GM06990 (cell line): ENCODE results near the gene NPBWR2.

Experiments
- DNase-seq: peaks from one replicate; pipeline ENCODE4 v3.0.0-alpha.2; 2011; ENCODE audit not compliant: insufficient read length; ENCODE audit errors: extremely low read depth
- H3K27me3 ChIP-seq: replicated peaks from 2 replicates; pipeline ENCODE4 v1.6.0; 2011; ENCODE audit warnings: low read length; ENCODE audit not compliant: control insufficient read depth, insufficient read depth
- H3K36me3 ChIP-seq: 2 replicates; pipeline ENCODE4 v1.5.1; 2011; ENCODE audit warnings: low read length; ENCODE audit not compliant: control insufficient read depth, insufficient read depth
- H3K4me3 ChIP-seq: replicated peaks from 2 replicates; pipeline ENCODE4 v1.5.1; 2011; ENCODE audit warnings: low read depth, mild to moderate bottlenecking, control low read depth, low read length
- CTCF ChIP-seq: IDR thresholded peaks from 2 replicates; pipeline ENCODE4 v1.5.1; 2011; ENCODE audit warnings: low read length, control low read depth, mild to moderate bottlenecking, inconsistent platforms; ENCODE audit not compliant: insufficient read depth, poor library complexity, severe bottlenecking

NPBWR2 gene

GRCh38 chr20:64067733-64068307, 39.5 kb downstream of the NPBWR2 start:
- Histone ChIP-seq H3K36me3 (peaks cover 6% of the 10 kb centered on the region), H3K4me3 (no peak overlapping the region), H3K27me3 (no peaks in the 10 kb centered on the region)
- TF ChIP-seq CTCF, result no peak
- DNase-seq, result no peak

DNA sequence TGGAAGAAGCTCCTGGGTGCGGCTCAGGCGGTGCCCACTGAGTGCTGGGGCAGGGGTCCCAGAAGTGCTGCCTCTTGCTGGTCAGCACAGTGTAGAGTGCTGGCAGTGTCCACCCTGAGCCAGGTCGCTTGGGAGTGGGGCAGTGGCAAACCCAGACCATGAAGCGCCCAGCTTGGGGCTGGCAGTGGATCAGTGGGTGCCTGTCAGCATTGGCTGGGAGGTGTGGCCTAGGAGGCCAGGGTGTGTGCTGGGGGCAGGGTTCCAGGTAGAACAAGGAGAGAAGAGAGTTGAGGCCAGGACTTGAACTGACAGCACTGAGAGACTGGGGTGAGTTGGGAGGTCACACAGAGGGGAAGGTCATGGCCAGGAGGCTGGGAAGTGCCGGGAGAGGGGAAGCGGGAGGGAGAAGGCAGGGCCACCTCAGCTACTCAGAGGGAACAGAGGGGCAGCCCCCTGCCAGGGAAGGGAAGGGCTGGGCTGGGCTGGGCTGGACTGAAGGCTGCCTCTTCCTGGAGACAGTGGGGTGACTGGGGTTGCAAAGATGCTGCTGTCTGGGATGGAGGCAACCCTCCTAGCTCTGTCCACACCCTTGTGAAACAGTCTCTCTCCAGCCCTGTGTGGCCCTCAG, 40.2 kb downstream of the NPBWR2 start:
- no peak for DNase-seq
- no peak overlapping the region for H3K4me3 ChIP-seq
- no peaks in the 10 kb centered on the region for H3K27me3 ChIP-seq
- no peak for TF ChIP-seq CTCF
- H3K36me3 ChIP-seq, result peaks cover 5% of the 10 kb centered on the region

DNA sequence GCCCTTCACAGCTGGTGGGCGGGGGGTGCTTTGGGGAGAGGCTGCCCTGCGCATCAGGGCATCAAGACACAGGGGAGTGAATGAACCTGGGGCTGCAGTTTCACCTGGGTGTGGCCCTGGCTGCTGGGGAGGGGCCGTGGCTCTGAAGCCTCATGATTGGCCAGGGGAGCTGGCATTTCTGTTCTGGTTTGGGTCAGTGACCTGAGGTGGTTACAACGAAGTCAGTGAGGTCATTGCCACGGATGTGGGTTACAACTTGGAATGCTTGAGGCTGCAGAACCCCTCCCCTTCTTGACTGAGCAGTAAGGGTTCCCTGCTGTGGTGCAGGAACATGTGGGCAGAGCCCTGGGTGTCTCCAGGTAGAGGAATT, 41.4 kb downstream of the NPBWR2 start:
- Histone ChIP-seq H3K36me3 (no peaks in the 10 kb centered on the region), H3K27me3 (no peaks in the 10 kb centered on the region), H3K4me3 (no peak overlapping the region)
- no peak for TF ChIP-seq CTCF
- DNase-seq, result peak; percentile 83

GRCh38 chr20:64065062-64065973, 42.0 kb downstream of the NPBWR2 start:
- TF ChIP-seq CTCF, result no peak
- Histone ChIP-seq H3K4me3 (no peak overlapping the region), H3K36me3 (no peaks in the 10 kb centered on the region), H3K27me3 (no peaks in the 10 kb centered on the region)
- DNase-seq, result no peak

DNA sequence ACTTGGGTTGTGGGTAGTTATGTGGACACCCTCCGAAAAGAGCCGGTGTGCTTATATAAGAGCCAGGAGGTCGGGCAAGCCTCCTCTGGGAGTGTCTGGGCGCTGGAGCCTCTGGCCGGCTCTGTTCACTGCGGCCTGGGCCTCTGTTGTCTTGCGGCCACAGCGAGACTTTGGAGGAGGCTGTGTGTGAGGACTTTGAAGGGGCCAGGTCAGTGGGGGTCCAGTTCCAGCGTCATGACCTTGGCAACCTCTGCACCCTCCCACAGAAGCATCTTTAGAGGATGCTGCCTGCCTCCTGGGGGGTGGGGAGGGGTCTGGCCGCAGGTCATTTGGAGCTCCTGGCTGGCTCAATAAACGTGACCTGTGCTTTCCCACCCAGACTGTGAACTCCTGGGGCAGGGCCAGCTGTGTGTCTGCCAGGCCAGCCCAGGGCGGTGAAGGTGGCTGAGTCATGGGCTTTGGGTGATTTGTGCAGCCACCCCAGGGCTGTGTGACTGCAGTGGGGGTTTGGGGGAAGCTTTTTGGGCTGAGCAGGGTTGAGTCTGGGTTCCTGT, 43.1 kb downstream of the NPBWR2 start:
- no peaks in the 10 kb centered on the region for H3K27me3 ChIP-seq

More for the DNA sequence above, 43.1 kb downstream of the NPBWR2 start:
- Histone ChIP-seq H3K4me3 (peak overlapping the region; percentile 79), H3K36me3 (no peaks in the 10 kb centered on the region)
- TF ChIP-seq CTCF, result no peak
- no peak for DNase-seq
